Activated CD8-positive, alpha-beta T cell treated with anti-CD3 and anti-CD28 coated beads, Interleukin-2, amount 10 ng/mL, durations not matched to agents 7 days and 5 days (primary cell): Measurements from ENCODE around the gene GRK3. TPM values are rescaled to one million over a fixed set of nuclear protein-coding genes. Genes with fewer than 3 reads are reported as not detected.

Experiments used
- ATAC-seq: fragments of 150-1000 bp; cut with Tn5 transposase; one replicate; pipeline ENCODE4 v1.10.0; 2021; ENCODE audit warnings: moderate library complexity
- CTCF ChIA-PET: fragments of 350-600 bp; sonication (Branson Sonifier 250); formaldehyde crosslinking; loops from one replicate; lab custom pipeline; 2021; ENCODE audit warnings: antibody characterized with exemption; lab: Charles Lee
- POLR2A ChIA-PET: fragments of 350-600 bp; sonication (Branson Sonifier 250); formaldehyde crosslinking; loops from one replicate; lab custom pipeline; 2021; ENCODE audit warnings: antibody characterized with exemption; lab: Charles Lee
- DNase-seq: peaks from one replicate; pipeline ENCODE4 v3.0.0-alpha.2; 2020
- H3K27ac Mint-ChIP-seq: one replicate; pipeline ENCODE4 v1.8.0; 2021; ENCODE audit warnings: mild to moderate bottlenecking, mixed read lengths
- H3K27me3 Mint-ChIP-seq: one replicate; pipeline ENCODE4 v1.8.0; 2021; ENCODE audit warnings: low read depth, mixed read lengths
- H3K36me3 Mint-ChIP-seq: one replicate; pipeline ENCODE4 v1.8.0; 2021; ENCODE audit warnings: low read depth, mixed read lengths
- H3K4me1 Mint-ChIP-seq: one replicate; pipeline ENCODE4 v1.8.0; 2021; ENCODE audit warnings: low read depth, mixed read lengths
- H3K4me3 Mint-ChIP-seq: one replicate; pipeline ENCODE4 v1.8.0; 2021; ENCODE audit warnings: mild to moderate bottlenecking, mixed read lengths
- H3K9me3 Mint-ChIP-seq: one replicate; pipeline ENCODE4 v1.8.0; 2022; ENCODE audit warnings: mixed read lengths; ENCODE audit not compliant: insufficient read depth
- total RNA-seq, 2 experiments: library from RNA; stranded (reverse); gene quantifications; one replicate each; pipeline ENCODE4 v1.2.3, GENCODE V29; 2021

Gene GRK3
- total RNA-seq, 2 experiments from 2014 or later, result 35.0 to 36.6 TPM

- DNase-seq (no peak), ATAC-seq (no peak)
- H3K36me3 Mint-ChIP-seq, result peaks cover 45% of the 10 kb centered on the region
- ChIA-PET POLR2A (no interaction called here), CTCF (no interaction called here)
- H3K4me3 Mint-ChIP-seq, result no peak overlapping the region
- no peak overlapping the region for H3K27ac Mint-ChIP-seq
- no peaks in the 10 kb centered on the region for H3K9me3 Mint-ChIP-seq
- no peaks in the 10 kb centered on the region for H3K27me3 Mint-ChIP-seq
- H3K4me1 Mint-ChIP-seq, result peaks cover 2% of the 10 kb centered on the region
These were observed 153.8 kb downstream of the GRK3 start for GRCh38 chr22:25718135-25718840.

- DNase-seq (no peak), ATAC-seq (no peak)
- Mint-ChIP-seq H3K4me3 (no peak overlapping the region), H3K36me3 (peaks cover 39% of the 10 kb centered on the region), H3K4me1 (peaks cover 9% of the 10 kb centered on the region), H3K9me3 (no peaks in the 10 kb centered on the region), H3K27ac (no peak overlapping the region), H3K27me3 (no peaks in the 10 kb centered on the region)
- CTCF ChIA-PET, result no interaction called here
- POLR2A ChIA-PET, result no interaction called here
These were observed 157.7 kb downstream of the GRK3 start for GRCh38 chr22:25722223-25722622.

GRCh38 chr22:25722626-25723025 is 158.2 kb downstream of the GRK3 start:
- peak overlapping the region; percentile 6 for H3K27ac Mint-ChIP-seq
- no peak overlapping the region for H3K4me3 Mint-ChIP-seq
- DNase-seq (no peak), ATAC-seq (no peak)
- ChIA-PET CTCF (no interaction called here), POLR2A (no interaction called here)
- no peaks in the 10 kb centered on the region for H3K27me3 Mint-ChIP-seq
- no peaks in the 10 kb centered on the region for H3K9me3 Mint-ChIP-seq
- peaks cover 39% of the 10 kb centered on the region for H3K36me3 Mint-ChIP-seq
- peaks cover 9% of the 10 kb centered on the region for H3K4me1 Mint-ChIP-seq

GRCh38 chr22:25726241-25726640 is 161.8 kb downstream of the GRK3 start:
- POLR2A ChIA-PET, result interaction anchor here (0.6 to 1.4 kb wide), 3 partner anchors 14 to 186 kb away, joined by 3 to 4 read pairs (median 3); no protein-coding TSS in a partner anchor
- no peak for DNase-seq
- peaks cover 44% of the 10 kb centered on the region for H3K36me3 Mint-ChIP-seq
- no peak overlapping the region for H3K4me3 Mint-ChIP-seq
- H3K9me3 Mint-ChIP-seq, result no peaks in the 10 kb centered on the region
- H3K27ac Mint-ChIP-seq, result no peak overlapping the region
- ATAC-seq, result no peak
- CTCF ChIA-PET, result interaction anchor here (0.6 to 1.8 kb wide), 7 partner anchors 12 to 265 kb away, joined by 3 to 7 read pairs (median 4); partner anchors contain the start of gene MYO18B
- peaks cover 16% of the 10 kb centered on the region for H3K4me1 Mint-ChIP-seq
- no peaks in the 10 kb centered on the region for H3K27me3 Mint-ChIP-seq

GRCh38 chr22:25728071-25728470 is 163.6 kb downstream of the GRK3 start:
- H3K27me3 Mint-ChIP-seq, result no peaks in the 10 kb centered on the region
- H3K9me3 Mint-ChIP-seq, result peaks cover 8% of the 10 kb centered on the region
- peaks cover 46% of the 10 kb centered on the region for H3K36me3 Mint-ChIP-seq
- DNase-seq, result no peak
- H3K27ac Mint-ChIP-seq, result no peak overlapping the region
- ChIA-PET POLR2A (no interaction called here), CTCF (interaction anchor here (2.6 kb wide), 1 partner anchor 45 kb away, joined by 9 read pairs; no protein-coding TSS in a partner anchor)
- peaks cover 21% of the 10 kb centered on the region for H3K4me1 Mint-ChIP-seq
- no peak for ATAC-seq
- H3K4me3 Mint-ChIP-seq, result no peak overlapping the region

GRCh38 chr22:25729016-25729995 is 164.8 kb downstream of the GRK3 start:
- CTCF ChIA-PET, result interaction anchor here (1.1 to 2.6 kb wide), 2 partner anchors 19 to 44 kb away, joined by 3 to 9 read pairs; no protein-coding TSS in a partner anchor
- Mint-ChIP-seq H3K4me3 (no peak overlapping the region), H3K27ac (peak overlapping the region; percentile 46), H3K9me3 (peaks cover 12% of the 10 kb centered on the region), H3K27me3 (no peaks in the 10 kb centered on the region), H3K4me1 (peaks cover 28% of the 10 kb centered on the region), H3K36me3 (peaks cover 43% of the 10 kb centered on the region)
- DNase-seq (no peak), ATAC-seq (no peak)
- POLR2A ChIA-PET, result no interaction called here

- peak overlapping the region; percentile 99 for H3K27ac Mint-ChIP-seq
- ChIA-PET POLR2A (interaction anchor here (0.8 kb wide), 1 partner anchor 37 kb away, joined by 3 read pairs; no protein-coding TSS in a partner anchor), CTCF (interaction anchor here (0.9 kb wide), 1 partner anchor 37 kb away, joined by 5 read pairs; no protein-coding TSS in a partner anchor)
- H3K9me3 Mint-ChIP-seq, result peaks cover 39% of the 10 kb centered on the region
- DNase-seq (no peak), ATAC-seq (no peak)
- peaks cover 62% of the 10 kb centered on the region for H3K4me1 Mint-ChIP-seq
- H3K27me3 Mint-ChIP-seq, result no peaks in the 10 kb centered on the region
- peaks cover 61% of the 10 kb centered on the region for H3K36me3 Mint-ChIP-seq
- H3K4me3 Mint-ChIP-seq, result peak overlapping the region; percentile 48
These were observed 171.2 kb downstream of the GRK3 start for GRCh38 chr22:25735650-25736049.

- POLR2A ChIA-PET, result interaction anchor here (1.0 to 1.1 kb wide), 3 partner anchors 14 to 36 kb away, joined by 3 to 8 read pairs (median 5); no protein-coding TSS in a partner anchor
- H3K27me3 Mint-ChIP-seq, result no peaks in the 10 kb centered on the region
- peak; percentile 89 for DNase-seq
- H3K9me3 Mint-ChIP-seq, result peaks cover 41% of the 10 kb centered on the region
- CTCF ChIA-PET, result interaction anchor here (1.0 to 1.3 kb wide), 5 partner anchors 13 to 36 kb away, joined by 3 to 11 read pairs (median 3); no protein-coding TSS in a partner anchor
- peaks cover 60% of the 10 kb centered on the region for H3K36me3 Mint-ChIP-seq
- peaks cover 59% of the 10 kb centered on the region for H3K4me1 Mint-ChIP-seq
- H3K4me3 Mint-ChIP-seq, result peak overlapping the region; percentile 48
- peak; percentile 88 for ATAC-seq
- H3K27ac Mint-ChIP-seq, result peak overlapping the region; percentile 99
These were observed 172.0 kb downstream of the GRK3 start for GRCh38 chr22:25736378-25737011.

GRCh38 chr22:25739659-25740344 is 175.3 kb downstream of the GRK3 start:
- peaks cover 47% of the 10 kb centered on the region for H3K36me3 Mint-ChIP-seq
- ATAC-seq (no peak), DNase-seq (no peak)
- no peak overlapping the region for H3K4me3 Mint-ChIP-seq
- H3K4me1 Mint-ChIP-seq, result peaks cover 66% of the 10 kb centered on the region
- H3K27ac Mint-ChIP-seq, result peak overlapping the region; percentile 60
- ChIA-PET CTCF (interaction anchor here (1.8 kb wide), 1 partner anchor 195 kb away, joined by 3 read pairs; no protein-coding TSS in a partner anchor), POLR2A (no interaction called here)
- peaks cover 28% of the 10 kb centered on the region for H3K9me3 Mint-ChIP-seq
- no peaks in the 10 kb centered on the region for H3K27me3 Mint-ChIP-seq

- Mint-ChIP-seq H3K27ac (peak within 1 kb of the TSS; percentile 55), H3K36me3 (peaks cover 36% of the 10 kb centered on the region), H3K27me3 (no peaks in the 10 kb centered on the region), H3K4me3 (no peak within 1 kb of the TSS), H3K4me1 (peaks cover 62% of the 10 kb centered on the region), H3K9me3 (peaks cover 20% of the 10 kb centered on the region)
- POLR2A ChIA-PET, result interaction anchor here (1.1 kb wide), 1 partner anchor 26 kb away, joined by 3 read pairs; no protein-coding TSS in a partner anchor
- DNase-seq (no peak), ATAC-seq (no peak)
- CTCF ChIA-PET, result interaction anchor here (1.0 to 1.8 kb wide), 5 partner anchors 15 to 197 kb away, joined by 3 to 4 read pairs (median 3); no protein-coding TSS in a partner anchor
These were observed 177.5 kb downstream of the GRK3 start, which contains the start of gene MYO18B for GRCh38 chr22:25741692-25742626. Gene MYO18B (plus strand): TSS chr22:25742188. CDS start chr22:25761093, 18,905 bp downstream.
